Hepatocyte (in vitro differentiated cells): ENCODE results near the gene OR4N5.

Experiments
- CTCF ChIP-seq: fragments of 200-600 bp; sonication (generic); IDR thresholded peaks from 2 replicates; pipeline ENCODE4 v1.5.1; 2016; ENCODE audit warnings: antibody characterized with exemption, mild to moderate bottlenecking; ENCODE audit not compliant: poor library complexity
- EZH2 ChIP-seq: fragments of 200-600 bp; sonication (generic); IDR thresholded peaks from 2 replicates; pipeline ENCODE4 v1.6.1; 2016; ENCODE audit warnings: antibody characterized with exemption, mild to moderate bottlenecking, borderline replicate concordance

- no peak for TF ChIP-seq CTCF
- no peak for TF ChIP-seq EZH2
Observed at GRCh38 chr14:20143911-20144310, 5.3 kb downstream of the OR4N5 start.
